Glomerular visceral epithelial cell (primary cell): ENCODE measurements around the gene CLSTN2.
"Not testable (repeated sequence)": the region's sequence is repeated elsewhere in the genome, so short reads cannot be mapped to it uniquely, and the experiment has no call there.

Source experiments
- DNase-seq: peaks from one replicate; pipeline ENCODE4 v3.0.0-alpha.2; 2016; ENCODE audit errors: extremely low spot score

The CLSTN2 gene

DNA sequence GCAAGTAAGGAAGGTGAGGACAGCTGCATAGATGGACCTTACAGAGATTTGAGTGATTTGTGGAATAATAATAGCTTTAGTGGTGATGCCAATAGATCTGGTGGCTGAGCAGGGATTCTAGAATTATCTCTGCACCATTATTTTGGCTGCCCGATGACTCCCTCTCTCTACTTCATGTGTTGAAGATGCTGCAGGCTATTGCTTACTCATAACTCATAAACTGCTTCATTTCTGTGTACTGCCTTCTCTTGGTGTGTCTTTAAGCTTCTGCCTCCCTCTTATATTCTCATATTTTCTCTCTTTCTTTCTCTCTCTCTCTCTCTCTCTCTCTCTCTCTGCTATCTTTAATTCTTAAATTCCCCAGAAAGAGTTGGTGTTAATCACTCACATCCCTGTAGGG is 486.9 kb downstream of the CLSTN2 start:
- DNase-seq, result no peak

DNA sequence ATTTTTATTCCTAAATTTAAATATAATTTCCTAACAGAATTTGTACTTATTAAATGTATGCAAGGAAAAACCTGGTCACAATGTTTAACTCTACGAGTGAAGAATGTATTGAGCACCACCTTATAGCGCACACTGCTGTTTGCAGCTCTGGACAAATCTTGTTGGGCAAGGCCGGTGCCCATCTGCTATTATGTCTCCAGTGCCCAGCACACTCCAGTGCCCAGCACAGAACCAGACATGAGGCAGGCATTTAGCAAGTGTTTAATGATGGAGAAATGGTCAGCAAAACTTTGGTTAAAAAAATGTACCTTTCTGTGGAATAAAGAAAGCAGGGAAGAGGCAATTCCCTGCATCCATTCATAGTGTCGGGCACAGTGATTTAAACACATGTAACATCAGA is 488.2 kb downstream of the CLSTN2 start:
- DNase-seq, result no peak

DNA sequence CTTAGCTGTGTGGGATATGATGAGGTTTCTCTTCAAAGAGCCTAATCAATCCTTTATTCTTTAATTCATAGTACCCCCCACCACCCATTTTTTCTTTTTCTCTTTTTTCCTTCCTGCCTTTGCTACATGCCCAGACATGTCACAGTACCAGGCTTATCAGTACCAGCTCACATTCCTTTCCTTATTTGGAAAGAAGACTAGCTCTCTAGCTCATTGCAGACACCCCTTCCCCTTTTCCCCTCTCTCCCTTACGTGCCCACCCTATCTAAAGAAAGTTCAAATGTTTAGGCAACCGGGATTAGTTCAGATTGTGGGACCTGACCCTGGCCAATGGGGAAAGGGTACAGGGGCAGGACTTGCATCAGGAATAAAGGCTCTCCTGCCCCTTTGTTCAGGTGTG is 488.6 kb downstream of the CLSTN2 start:
- DNase-seq, result not testable (repeated sequence)

DNA sequence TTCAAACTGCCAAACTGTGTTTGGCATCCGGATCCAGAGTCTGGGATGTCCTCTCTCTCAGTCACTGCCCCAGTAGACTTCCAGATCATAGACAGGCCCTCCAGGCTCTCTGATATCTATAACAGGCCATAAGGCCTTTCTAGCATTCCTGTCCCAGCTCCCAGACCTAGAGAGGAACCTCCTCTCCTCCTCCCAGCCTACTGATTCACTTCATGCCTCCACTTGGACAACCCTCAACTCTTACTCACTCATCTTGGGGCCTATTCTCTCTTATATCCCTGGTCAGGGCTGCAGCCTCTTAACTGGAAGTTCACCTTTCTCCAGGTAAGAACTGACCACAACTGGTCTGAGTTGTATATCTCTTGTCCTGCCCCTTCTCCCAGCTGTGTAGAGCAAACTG is 489.2 kb downstream of the CLSTN2 start:
- DNase-seq, result no peak

DNA sequence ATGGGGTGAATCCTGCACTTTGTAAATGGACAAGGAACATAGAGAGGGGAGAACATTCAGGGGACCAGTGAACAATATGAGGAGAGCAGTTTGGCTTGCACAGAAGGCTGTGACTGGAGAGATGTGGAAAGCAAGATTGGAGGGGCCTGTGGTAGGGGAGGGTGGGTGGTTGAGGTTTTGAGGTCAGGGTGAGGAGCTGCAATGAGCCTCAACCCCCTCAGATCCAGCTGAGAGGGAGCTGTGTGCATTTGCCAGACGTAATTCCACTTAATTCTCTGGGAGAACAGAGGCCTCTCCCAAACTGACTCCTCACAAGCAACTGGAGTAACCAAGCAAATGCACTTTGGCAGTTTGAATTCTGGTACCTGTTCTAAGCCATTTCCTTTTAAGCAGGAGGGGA is 489.7 kb downstream of the CLSTN2 start:
- no peak for DNase-seq

DNA sequence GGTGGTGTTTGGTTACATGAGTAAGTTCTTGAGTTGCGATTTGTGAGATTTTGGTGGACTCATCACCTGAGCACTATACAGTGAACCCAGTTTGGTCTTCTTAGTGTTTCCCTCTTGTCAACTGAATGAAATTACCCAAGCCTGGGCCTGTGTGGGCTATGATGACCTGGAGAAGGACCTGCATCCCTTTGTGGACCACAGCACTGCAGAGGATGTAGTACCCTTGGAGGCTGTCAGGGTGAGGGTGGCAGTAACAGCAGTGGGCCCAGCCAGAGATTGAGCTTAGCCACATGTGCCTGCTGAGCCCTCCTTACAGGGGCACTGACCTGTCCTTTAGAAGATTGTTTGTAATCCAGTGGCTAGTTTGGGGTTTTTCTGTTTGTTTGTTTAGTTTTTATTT is 492.8 kb downstream of the CLSTN2 start:
- DNase-seq, result no peak

DNA sequence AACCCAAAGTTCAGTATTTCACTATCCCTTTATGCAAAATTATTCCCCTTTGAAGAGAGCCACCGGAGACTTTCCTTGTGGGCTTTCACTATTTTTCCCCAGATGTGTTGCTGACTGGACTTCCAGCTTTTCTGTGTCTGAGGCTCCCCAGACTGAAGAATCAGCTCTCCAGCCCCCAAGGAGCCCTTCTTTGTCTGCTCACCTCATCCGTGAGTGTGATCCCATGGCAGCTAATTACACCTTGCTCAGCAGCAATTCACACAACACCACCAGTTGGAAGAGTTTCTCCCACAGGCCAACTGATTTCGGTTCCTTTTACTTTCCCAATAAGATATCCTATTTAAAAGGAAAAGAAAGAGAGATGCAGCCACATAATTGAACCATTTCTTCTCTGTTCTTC is 493.4 kb downstream of the CLSTN2 start:
- no peak for DNase-seq

DNA sequence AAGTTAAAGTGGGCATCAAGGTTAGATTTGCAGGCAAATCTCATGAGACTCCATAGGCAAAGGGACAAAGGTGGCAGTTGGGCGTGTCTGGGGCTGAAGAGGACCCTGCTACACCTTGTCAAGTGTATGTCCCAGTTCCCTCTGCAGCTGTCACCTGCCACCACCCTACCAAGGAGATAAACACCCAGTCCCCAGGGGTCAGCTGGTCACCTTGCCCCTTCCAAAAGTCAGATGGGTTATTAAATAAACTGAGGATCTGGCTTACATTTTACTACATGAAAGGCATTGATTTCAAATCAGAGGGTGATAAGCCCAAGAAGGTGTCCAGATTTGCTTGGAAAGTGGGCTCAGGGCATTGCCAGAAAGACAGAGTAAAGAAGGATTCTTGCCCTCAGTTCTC is 494.8 kb downstream of the CLSTN2 start:
- DNase-seq, result no peak

DNA sequence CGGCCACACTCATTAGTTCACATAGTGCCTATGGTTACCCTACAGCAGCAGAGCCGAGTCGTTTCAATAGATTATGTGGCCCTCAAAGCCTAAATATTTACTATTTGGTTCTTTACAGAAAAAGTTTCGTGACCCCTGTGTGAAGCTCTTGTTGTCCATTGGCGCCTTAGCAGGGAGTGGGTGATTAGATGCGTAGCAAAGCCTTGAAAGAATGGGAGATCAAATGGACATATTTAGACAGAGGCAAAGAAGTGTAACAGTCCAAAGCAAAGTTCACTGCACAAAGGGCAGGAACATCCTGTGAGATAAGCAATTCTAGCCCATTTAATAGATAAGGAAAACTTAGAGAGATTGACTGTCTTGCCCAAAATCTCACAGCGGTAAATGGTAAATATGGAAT is 495.5 kb downstream of the CLSTN2 start:
- DNase-seq, result no peak

DNA sequence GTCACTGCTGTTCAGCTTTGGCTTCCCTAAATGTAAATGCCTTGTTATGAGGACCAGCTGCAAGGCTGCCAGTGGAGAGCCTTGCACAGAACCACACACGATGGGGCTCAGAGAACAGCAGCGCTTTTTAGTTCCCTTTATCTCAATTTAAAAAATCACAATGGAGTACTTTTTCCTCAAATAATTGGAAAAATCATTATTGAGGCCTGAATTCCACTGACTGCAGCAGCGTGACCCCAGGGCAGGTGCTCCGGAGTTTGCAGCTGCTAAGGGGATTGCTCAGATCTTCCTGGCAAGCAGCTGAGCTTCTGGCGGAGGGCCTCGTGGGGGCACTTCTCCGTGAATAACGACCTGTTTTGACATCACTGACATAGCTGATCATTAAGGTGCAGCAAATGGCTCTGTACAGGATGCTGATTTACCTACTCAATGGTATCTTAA is 497.3 kb downstream of the CLSTN2 start:
- DNase-seq, result peak; percentile 16

DNA sequence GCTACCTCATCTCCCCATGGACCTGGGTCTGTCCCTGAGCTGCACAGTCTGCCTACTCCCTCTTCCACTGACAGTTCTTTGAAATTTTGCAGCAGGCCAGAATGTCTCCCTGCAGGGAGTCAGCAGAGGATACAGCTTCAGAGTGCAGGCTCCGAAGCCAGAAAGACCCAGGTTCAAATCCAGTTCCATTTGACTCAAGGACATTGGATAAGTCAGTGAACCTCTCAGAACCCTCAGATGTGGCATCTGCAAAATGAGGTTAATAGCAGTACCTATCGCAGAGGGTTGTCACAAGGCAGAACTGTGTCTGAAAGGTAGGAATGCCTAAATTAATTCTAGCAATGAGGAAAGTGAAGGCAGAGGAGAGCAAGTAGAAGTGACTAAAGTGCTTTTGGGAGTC is 498.4 kb downstream of the CLSTN2 start:
- DNase-seq, result no peak

DNA sequence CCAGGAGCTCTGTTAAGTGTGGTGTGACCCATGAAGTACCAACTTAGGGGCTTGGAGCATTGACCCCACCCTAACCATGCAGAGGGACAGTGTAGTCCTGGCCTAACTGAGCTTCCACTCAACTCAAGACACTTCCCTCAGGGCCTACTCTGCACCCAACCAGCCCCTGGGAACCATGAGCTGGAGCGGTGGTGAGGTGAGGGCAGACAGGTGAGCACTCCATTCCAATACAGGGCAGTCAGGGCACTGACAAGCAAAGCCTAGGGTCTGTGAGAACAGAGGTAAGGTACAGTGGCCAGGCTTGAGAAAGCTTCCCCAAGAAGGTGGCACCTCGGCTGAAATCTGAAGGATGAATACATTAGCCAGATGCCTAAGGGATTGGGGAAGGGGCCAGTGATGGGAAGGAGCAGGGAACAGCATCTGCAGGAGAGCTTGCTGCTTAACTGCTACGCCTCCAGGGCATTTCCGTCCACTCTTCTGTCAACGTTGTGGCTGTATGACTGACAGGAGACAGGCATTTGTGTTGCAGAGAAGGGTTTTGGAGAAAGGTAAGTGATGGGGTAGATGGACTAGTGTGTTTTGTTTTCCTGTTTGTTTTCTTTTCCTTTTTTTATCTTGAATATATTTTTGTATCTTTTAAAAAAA is 499.4 kb downstream of the CLSTN2 start:
- DNase-seq, result no peak

DNA sequence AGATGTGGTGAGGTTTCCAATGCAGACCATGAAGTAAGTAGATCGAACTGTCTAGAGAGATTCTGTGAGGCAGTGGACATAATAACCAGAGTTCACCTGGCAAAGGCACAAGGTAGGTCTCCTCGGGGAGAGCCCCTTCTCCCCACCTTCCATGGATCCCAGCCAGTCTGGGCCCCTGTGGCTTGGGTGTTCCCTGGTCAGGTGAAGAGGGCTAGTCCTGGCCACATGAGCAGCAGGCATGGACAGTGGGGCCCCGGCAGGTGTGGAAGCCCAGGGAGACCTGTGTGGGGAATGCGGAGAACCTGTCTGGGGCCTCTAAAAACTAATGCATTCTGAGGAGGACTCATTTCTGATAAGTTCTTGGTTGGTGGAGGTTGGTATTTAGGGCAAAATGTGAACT is 501.4 kb downstream of the CLSTN2 start:
- DNase-seq, result no peak

DNA sequence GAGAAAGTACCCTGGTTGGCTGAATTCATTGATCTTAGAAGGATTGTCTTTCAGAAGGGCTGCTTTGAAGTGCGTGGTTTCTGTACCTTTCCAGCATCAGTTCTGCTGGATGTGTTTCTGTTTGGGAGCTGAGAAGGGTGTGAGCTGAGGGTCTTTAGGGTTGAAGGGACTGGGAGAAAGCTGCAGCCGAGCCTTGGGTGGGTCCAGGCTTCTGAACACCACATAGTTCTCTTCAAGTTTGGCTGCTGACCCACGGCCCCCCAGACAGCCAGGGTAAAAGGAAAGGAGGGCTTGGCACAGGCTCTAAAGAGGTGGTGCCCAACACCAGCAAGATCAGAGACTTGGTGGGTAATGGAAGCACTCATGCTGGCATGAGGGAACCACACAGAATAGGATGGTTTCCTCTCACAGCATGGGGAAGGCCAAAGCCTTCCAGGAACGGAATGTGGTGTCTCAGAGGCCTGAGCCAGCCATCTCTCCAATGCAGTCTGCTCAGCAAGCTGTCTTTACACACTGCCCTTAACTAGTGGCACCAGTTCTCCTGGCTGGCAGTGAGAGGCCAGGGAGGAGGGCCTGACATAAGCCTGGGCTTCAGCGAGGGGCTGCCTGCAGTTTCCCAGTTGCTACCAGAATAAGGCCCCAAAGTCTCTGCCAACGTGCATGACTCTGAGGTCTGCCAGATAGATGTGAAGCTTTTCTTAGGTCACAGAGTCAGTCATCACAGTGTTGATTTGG is 503.9 kb downstream of the CLSTN2 start:
- DNase-seq, result no peak

DNA sequence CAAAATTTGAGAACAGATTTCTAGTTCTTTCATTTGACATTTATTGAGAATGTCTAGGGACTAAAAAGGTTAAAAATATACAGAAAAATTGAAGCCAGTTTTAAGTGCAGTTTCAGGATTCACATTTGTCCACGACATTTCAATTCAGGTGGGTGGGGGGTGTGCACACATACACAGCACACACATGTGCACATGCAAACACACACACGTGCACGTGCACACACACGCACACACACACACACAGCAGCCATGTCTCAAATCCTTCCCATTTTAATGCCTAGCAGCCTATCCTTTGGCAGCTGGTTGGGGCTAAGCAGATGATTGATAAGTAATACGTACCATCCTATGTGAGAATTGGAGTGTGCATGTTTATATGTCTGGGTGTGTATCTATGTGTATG is 504.5 kb downstream of the CLSTN2 start:
- no peak for DNase-seq

DNA sequence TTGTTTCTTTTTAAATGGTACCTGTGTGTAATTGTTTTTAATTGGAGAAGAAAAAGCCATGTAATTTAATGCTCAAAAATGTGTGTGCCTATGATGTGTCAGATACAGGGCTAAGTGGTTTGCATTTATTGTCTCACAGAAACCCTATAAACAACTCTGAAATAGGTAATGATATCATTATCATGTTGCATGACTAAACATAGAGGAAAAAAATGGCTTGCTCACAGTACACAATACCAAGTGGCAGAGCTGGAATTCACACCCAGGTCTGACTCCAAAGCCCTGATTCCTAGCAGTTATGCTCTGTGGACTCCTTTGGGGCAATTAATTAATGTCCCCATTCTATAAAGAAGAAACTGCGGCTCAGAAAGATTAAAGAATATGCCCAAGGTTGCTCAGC is 505.5 kb downstream of the CLSTN2 start:
- DNase-seq, result peak; percentile 6

DNA sequence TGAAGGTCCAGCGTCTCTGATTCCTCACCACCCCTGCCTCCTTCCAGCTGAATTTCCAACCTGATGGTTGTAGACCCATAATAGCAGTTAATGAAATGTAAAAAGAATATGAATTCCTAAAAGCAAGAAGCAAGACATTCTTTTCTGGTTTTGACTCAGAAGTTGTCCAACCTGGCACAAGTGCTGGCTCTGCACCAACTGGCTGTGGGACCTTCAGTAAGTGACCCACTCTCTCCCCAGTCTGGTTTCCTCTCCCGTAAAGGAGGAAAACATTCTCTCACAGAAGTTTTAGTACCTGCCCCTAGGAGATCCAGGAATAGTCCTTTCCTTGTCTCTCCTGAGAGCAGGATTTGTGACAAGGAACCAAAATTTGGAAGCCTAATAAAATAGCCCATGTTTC is 506.0 kb downstream of the CLSTN2 start:
- peak; percentile 70 for DNase-seq

DNA sequence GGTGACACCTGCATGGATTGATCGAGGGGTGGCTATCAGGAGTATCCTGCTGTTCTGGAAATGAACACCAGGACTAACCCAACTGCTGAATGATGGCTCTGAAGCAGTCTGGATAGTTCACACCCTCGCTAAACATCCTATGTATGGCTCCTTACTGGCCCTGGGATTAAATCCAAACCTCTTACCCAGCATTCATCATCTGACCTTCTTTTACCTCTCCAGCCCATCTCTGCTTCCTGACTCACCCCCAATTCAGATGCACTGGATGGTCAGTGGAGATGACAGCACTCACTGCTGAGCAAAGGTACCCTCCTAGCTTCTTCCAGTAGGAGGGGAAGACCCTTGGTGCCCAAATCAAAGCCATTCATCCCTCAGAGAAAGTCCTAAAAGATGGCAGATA is 507.6 kb downstream of the CLSTN2 start:
- no peak for DNase-seq

DNA sequence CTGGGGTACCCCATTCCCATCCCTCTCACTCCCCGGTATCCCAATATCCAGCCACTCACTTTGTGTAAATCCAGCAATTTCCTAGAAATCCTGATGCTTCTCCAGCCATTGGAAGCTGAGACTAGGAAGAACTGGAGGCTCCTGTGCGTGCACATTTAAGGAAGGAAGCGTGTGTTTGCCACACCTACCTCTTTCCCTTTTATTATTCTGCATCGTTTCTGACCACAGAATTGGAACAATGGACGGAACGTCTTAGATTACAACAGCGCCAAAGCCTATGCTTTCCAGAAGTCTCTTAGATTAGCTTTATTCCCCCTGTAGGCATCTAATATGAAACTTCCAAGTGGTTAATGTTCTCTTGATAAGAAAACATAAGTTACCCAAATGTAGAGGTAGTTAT is 508.1 kb downstream of the CLSTN2 start:
- no peak for DNase-seq

DNA sequence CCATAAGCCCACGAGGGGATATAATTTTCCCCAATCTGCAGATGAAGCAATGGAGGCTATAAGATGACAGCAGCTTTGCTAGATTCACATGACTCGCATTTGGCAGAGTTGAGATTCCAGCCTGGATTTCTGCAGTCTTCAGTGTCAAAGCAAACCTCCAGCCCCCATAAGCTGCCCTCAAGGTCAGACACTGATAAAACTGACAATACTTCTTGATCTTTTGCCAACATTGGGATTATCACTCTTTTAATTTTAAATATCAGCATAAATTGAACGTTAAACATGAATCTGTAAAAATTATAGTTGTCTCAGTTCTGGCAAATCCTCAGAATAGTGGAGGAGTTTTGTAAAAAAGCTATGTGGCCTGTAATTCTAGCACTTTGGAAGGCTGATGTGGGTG is 508.8 kb downstream of the CLSTN2 start:
- DNase-seq, result no peak

DNA sequence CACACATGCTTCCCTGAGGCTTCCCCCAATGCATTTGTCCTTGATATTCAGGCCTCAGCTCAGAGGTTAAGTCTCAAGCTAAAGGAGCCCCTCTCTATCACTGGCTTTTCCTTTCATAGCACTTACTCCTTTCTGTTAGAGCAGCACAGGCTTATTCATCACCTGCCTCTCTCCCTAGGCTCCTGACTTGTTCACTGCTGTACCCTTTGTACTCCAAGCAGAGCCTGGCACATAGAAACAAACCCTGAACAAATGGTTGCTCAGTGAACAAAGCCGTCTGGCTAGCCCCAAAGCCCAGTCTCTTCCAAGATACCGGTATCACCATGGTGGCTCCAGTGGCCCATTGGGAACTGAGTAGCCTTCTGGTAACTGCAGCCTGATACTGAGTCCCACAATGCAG is 511.7 kb downstream of the CLSTN2 start:
- DNase-seq, result no peak

DNA sequence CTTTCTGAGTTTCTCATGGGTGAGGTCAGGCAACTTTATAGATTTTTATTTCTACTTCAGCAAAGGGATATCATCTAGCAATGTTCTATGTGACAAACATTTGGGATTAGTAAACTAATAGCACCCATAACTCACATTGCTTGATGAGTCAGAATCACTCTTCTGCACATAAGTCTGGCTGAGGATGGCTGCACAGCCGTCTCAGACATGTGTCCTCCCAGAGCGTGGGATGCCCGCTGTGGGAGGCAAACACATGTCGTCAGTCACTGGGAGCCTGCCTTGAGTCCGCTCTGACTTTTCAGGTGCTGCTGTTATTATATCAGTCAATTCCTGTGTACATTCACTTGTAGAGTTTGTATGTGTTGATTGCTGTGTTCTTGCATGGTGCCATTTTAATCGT is 512.2 kb downstream of the CLSTN2 start:
- peak; percentile 48 for DNase-seq

DNA sequence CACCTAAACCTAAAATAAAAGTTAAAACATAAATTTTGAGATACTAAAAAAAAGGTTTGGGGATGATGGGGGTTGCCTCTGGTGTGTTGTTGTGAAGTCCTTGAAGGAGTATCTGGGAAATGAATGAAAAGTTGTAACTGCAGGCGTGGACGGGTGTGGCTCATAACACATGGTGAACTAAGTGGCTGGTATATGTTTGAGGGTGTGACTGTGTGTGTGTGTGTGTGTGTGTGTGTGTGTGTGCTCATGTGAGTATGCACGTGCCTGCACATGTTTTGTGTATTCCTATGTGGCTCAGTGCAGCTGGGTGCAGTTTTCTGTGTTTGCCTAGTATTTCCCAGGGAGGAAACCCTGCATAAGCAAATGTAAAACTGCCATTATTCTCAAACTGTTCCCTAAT is 513.0 kb downstream of the CLSTN2 start:
- DNase-seq, result no peak
